ENCODE measurements around the gene CORO1C.
A peak's percentile ranks its signal among the peaks of the same experiment; 100 is the strongest.

GRCh38 chr12:108724054-108724889 is 7.0 kb downstream of the CORO1C start:
- TF ChIP-seq REST (IDR thresholded peaks at IDR 0.05) (no peak), JUND (IDR thresholded peaks at IDR 0.05) (no peak), NR2F2 (IDR thresholded peaks at IDR 0.05) (no peak), TAF1 (conservative IDR thresholded peaks at IDR 0.05) (no peak), YY1 (IDR thresholded peaks at IDR 0.05) (peak; percentile 34)
- TF ChIP-seq, protein P1, sequence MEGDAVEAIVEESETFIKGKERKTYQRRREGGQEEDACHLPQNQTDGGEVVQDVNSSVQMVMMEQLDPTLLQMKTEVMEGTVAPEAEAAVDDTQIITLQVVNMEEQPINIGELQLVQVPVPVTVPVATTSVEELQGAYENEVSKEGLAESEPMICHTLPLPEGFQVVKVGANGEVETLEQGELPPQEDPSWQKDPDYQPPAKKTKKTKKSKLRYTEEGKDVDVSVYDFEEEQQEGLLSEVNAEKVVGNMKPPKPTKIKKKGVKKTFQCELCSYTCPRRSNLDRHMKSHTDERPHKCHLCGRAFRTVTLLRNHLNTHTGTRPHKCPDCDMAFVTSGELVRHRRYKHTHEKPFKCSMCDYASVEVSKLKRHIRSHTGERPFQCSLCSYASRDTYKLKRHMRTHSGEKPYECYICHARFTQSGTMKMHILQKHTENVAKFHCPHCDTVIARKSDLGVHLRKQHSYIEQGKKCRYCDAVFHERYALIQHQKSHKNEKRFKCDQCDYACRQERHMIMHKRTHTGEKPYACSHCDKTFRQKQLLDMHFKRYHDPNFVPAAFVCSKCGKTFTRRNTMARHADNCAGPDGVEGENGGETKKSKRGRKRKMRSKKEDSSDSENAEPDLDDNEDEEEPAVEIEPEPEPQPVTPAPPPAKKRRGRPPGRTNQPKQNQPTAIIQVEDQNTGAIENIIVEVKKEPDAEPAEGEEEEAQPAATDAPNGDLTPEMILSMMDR (IDR thresholded peaks at IDR 0.05; ENCODE audit: low read depth, low read length, missing input control), result no peak

All from liver (tissue), 3 donors.